ENCODE results near the gene TICRR.

GRCh38 chr15:89675606-89676005 lies 100.3 kb downstream of the TICRR start:
- TF ChIP-seq CTCF (conservative IDR thresholded peaks at IDR 0.05; ENCODE audit: low read depth, low read length) (no peak), RAD21 (IDR thresholded peaks at IDR 0.05; ENCODE audit: low read length) (no peak), POLR2A (IDR thresholded peaks at IDR 0.05; ENCODE audit: low read depth, low read length) (no peak)
